WERI-Rb-1 (cell line): ENCODE data around the gene ZBTB47.

Source experiments
- DNase-seq: peaks from one replicate; pipeline ENCODE4 v3.0.0-alpha.2; 2020
- H3K27ac ChIP-seq: fragments of 250-450 bp; sonication (Bioruptor Pico); 2 replicates; pipeline ENCODE4 v1.5.1; 2020; ENCODE audit warnings: mild to moderate bottlenecking, moderate library complexity
- H3K27me3 ChIP-seq: fragments of 250-450 bp; sonication (Bioruptor Pico); 2 replicates; pipeline ENCODE4 v1.5.1; 2021; ENCODE audit warnings: mild to moderate bottlenecking, low read depth, moderate library complexity; ENCODE audit not compliant: insufficient read depth, severe bottlenecking
- H3K36me3 ChIP-seq: fragments of 250-450 bp; sonication (Bioruptor Pico); 2 replicates; pipeline ENCODE4 v1.5.1; 2020; ENCODE audit warnings: mild to moderate bottlenecking, moderate library complexity
- H3K4me3 ChIP-seq: 2 replicates; pipeline ENCODE4 v1.5.1; 2011; ENCODE audit warnings: low read depth, mild to moderate bottlenecking, control low read depth, low read length
- H3K9me3 ChIP-seq: fragments of 250-450 bp; sonication (Bioruptor Pico); 2 replicates; pipeline ENCODE4 v1.5.1; 2021; ENCODE audit warnings: mild to moderate bottlenecking, moderate library complexity; ENCODE audit not compliant: severe bottlenecking
- TF ChIP-seq, protein P1 (sequence below): IDR thresholded peaks from 2 replicates; pipeline ENCODE4 v1.5.1; 2011; ENCODE audit warnings: low read depth, mild to moderate bottlenecking, control low read depth, inconsistent platforms, low read length

Gene ZBTB47

DNA sequence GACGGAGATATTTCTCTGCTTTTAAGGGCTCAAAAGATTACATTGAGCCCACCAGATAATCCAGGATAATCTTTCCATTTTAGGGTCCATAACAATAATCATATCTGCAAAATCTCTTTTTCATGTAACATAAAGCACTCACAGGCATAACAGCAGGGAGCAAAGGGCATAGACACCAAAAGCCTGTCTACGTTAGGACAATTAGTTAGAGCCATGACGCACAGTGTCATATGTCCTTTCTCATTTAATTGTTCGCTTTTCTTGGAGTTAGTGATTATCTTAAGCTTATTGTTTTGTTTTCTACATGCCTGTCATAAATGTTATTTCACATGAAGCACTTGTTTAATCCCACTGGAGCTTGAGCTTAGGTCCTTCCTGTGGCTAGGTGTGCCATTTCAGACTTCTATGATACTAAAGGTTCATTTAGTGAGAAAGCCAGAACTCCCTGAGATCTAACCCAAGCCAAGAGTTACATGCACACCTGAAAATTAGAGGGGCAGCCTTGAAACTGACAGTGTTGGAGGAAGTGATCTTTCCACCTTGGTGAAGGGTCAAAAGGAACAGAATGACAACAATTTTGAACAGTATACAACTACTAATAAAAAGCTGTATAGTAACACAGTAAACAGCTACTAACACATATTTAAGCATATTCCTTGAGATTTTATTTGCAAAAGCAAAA is 60.8 kb downstream of the ZBTB47 start:
- Histone ChIP-seq H3K36me3 (no peaks in the 10 kb centered on the region), H3K9me3 (no peaks in the 10 kb centered on the region), H3K27me3 (no peaks in the 10 kb centered on the region), H3K27ac (peak overlapping the region; percentile 29), H3K4me3 (no peak overlapping the region)
- DNase-seq: peak; percentile 4
- TF ChIP-seq, protein P1, sequence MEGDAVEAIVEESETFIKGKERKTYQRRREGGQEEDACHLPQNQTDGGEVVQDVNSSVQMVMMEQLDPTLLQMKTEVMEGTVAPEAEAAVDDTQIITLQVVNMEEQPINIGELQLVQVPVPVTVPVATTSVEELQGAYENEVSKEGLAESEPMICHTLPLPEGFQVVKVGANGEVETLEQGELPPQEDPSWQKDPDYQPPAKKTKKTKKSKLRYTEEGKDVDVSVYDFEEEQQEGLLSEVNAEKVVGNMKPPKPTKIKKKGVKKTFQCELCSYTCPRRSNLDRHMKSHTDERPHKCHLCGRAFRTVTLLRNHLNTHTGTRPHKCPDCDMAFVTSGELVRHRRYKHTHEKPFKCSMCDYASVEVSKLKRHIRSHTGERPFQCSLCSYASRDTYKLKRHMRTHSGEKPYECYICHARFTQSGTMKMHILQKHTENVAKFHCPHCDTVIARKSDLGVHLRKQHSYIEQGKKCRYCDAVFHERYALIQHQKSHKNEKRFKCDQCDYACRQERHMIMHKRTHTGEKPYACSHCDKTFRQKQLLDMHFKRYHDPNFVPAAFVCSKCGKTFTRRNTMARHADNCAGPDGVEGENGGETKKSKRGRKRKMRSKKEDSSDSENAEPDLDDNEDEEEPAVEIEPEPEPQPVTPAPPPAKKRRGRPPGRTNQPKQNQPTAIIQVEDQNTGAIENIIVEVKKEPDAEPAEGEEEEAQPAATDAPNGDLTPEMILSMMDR: no peak
